ENCODE results near the gene NAXE.
A peak's percentile ranks its signal among the peaks of the same experiment; 100 is the strongest.

The NAXE gene

DNA sequence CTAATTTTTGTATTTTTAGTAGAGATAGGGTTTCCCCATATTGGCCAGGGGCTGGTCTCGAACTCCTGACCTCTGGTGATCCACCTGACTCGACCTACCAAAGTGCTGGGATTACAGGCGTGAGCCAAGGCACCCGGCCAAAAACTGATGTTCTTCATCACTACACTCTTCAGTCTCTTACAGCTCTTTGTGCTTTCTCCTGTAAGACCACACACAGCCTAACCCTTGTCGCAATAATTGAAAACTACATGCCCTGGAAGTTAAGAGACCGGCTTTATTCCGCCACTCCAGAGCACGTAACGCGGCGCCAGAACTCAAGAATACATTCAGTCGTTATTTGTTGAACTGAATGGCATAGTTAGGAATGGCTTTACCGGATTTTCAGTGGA lies 9.2 kb downstream of the NAXE start:
- Histone ChIP-seq H2AK5ac (ENCODE audit: low read length, severe bottlenecking) (no peak overlapping the region), H3K79me1 (replicated peaks; ENCODE audit: low read length, poor library complexity, severe bottlenecking) (peaks cover 24% of the 10 kb centered on the region), H3K18ac (ENCODE audit: low read depth in 1 of 2, low read length in 2 of 2) (no peak overlapping the region), H3K23ac (ENCODE audit: low read length in 2 of 2) (no peak overlapping the region), H2BK5ac (ENCODE audit: low read depth, low read length, poor library complexity, severe bottlenecking) (no peak overlapping the region), H3K4ac (ENCODE audit: low read depth in 1 of 2, low read length in 2 of 2) (peak overlapping the region; percentile 2 to 47), H4K8ac (ENCODE audit: low read length) (peak overlapping the region; percentile 27), H3K14ac (ENCODE audit: low read length in 2 of 2) (no peak overlapping the region), H3K9me3 (ENCODE audit: control insufficient read depth, low read length) (no peaks in the 10 kb centered on the region), H3K9ac (ENCODE audit: low read length) (peak overlapping the region; percentile 97), H2BK12ac (ENCODE audit: low read length in 2 of 2) (no peak overlapping the region), H3K27ac (ENCODE audit: low read length, poor library complexity, severe bottlenecking) (peak overlapping the region; percentile 54), H4K91ac (ENCODE audit: low read length) (no peak overlapping the region), H3K4me2 (ENCODE audit: low read length, poor library complexity, severe bottlenecking) (peak overlapping the region; percentile 69), H2BK15ac (ENCODE audit: low read depth, poor library complexity, severe bottlenecking) (no peak overlapping the region), H3K36me3 (ENCODE audit: control insufficient read depth in 1 of 2, insufficient read depth in 2 of 2, low read depth in 1 of 2, low read length in 2 of 2) (peaks cover 18 to 38% of the 10 kb centered on the region in 2 experiments), H2BK120ac (ENCODE audit: low read depth, low read length) (no peak overlapping the region), H3K27me3 (ENCODE audit: control insufficient read depth in 1 of 2, insufficient read depth in 1 of 2, low read length in 2 of 2) (no peaks in the 10 kb centered on the region), H3K4me3 (ENCODE audit: insufficient read depth in 1 of 2, low read depth in 1 of 2, low read length in 2 of 2) (peak overlapping the region; percentile 65 to 98), H2AFZ (ENCODE audit: low read depth, low read length) (peak overlapping the region; percentile 85), H3K4me1 (ENCODE audit: control insufficient read depth, insufficient read depth, low read depth, low read length) (peaks cover 6% of the 10 kb centered on the region)
- no peak for DNase-seq
- WGBS, result 8% methylated on average over 13 of the region's 13 CpGs

DNA sequence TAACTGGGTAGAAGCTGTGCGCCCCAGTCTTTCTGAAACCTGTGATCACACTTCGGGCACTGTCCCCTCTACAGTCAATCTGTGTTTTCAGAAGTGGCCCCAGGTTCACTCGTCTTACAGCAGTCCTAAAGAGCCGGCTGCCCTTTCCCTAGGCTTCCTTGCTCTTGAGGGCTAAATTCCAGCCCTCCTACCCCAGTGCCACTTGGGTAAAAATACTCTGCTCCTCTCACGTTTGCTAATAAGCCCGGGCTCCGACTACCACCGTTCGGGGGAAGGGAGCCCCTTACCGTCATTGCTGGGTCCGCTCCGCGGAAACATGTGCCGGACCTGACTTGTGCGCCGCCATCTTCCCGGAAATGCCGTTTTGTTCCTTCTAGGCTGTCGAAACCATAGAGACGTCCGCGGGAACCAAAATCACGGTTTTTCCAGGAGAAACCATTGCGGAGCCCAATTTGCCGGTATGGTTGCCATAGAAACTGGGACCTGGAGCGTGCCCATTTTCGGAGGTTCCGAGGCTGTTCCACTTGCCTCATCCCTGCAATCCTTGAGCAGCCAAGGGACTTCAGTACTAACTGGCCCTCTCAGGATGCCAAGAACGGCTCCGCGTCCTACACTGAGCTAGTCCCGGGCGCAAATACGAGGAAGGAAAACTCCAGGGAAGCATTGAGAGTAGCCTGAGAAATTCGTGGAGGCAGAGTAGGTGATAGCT lies 9.7 kb downstream of the NAXE start, which contains the start of gene GPATCH4:
Gene GPATCH4, minus strand, starts transcription at position 358 of the 709 bp plus-strand sequence.
- H3K27ac ChIP-seq (ENCODE audit: low read length, poor library complexity, severe bottlenecking), result peak within 1 kb of the TSS; percentile 72
- H2BK15ac ChIP-seq (ENCODE audit: low read depth, poor library complexity, severe bottlenecking), result peak within 1 kb of the TSS; percentile 37
- peak within 1 kb of the TSS in 1 of 2 experiments; percentile 71 for H3K14ac ChIP-seq (ENCODE audit: low read length in 2 of 2)
- H3K4me3 ChIP-seq (ENCODE audit: insufficient read depth in 1 of 2, low read depth in 1 of 2, low read length in 2 of 2), result peak within 1 kb of the TSS; percentile 65 to 98
- peaks cover 12 to 32% of the 10 kb centered on the region in 2 experiments for H3K36me3 ChIP-seq (ENCODE audit: control insufficient read depth in 1 of 2, insufficient read depth in 2 of 2, low read depth in 1 of 2, low read length in 2 of 2)
- peak within 1 kb of the TSS; percentile 2 to 74 for H3K4ac ChIP-seq (ENCODE audit: low read depth in 1 of 2, low read length in 2 of 2)
- under 1% methylated on average over 35 of the region's 35 CpGs for WGBS
- no peak within 1 kb of the TSS for H3K23ac ChIP-seq (ENCODE audit: low read length in 2 of 2)
- peak within 1 kb of the TSS; percentile 69 for H3K4me2 ChIP-seq (ENCODE audit: low read length, poor library complexity, severe bottlenecking)
- peaks cover 6% of the 10 kb centered on the region for H3K4me1 ChIP-seq (ENCODE audit: control insufficient read depth, insufficient read depth, low read depth, low read length)
- H2AFZ ChIP-seq (ENCODE audit: low read depth, low read length), result peak within 1 kb of the TSS; percentile 85
- H4K91ac ChIP-seq (ENCODE audit: low read length), result no peak within 1 kb of the TSS
- H4K8ac ChIP-seq (ENCODE audit: low read length), result peak within 1 kb of the TSS; percentile 35
- H3K27me3 ChIP-seq (ENCODE audit: control insufficient read depth in 1 of 2, insufficient read depth in 1 of 2, low read length in 2 of 2), result no peaks in the 10 kb centered on the region
- H2AK5ac ChIP-seq (ENCODE audit: low read length, severe bottlenecking), result peak within 1 kb of the TSS; percentile 31
- peak; percentile 93 for DNase-seq
- H3K79me1 ChIP-seq (replicated peaks; ENCODE audit: low read length, poor library complexity, severe bottlenecking), result peaks cover 24% of the 10 kb centered on the region
- H3K9ac ChIP-seq (ENCODE audit: low read length), result peak within 1 kb of the TSS; percentile 97
- no peak within 1 kb of the TSS for H2BK5ac ChIP-seq (ENCODE audit: low read depth, low read length, poor library complexity, severe bottlenecking)
- H3K9me3 ChIP-seq (ENCODE audit: control insufficient read depth, low read length), result no peaks in the 10 kb centered on the region
- H3K18ac ChIP-seq (ENCODE audit: low read depth in 1 of 2, low read length in 2 of 2), result peak within 1 kb of the TSS; percentile 25 to 86
- H2BK12ac ChIP-seq (ENCODE audit: low read length in 2 of 2), result no peak within 1 kb of the TSS
- no peak within 1 kb of the TSS for H2BK120ac ChIP-seq (ENCODE audit: low read depth, low read length)

DNA sequence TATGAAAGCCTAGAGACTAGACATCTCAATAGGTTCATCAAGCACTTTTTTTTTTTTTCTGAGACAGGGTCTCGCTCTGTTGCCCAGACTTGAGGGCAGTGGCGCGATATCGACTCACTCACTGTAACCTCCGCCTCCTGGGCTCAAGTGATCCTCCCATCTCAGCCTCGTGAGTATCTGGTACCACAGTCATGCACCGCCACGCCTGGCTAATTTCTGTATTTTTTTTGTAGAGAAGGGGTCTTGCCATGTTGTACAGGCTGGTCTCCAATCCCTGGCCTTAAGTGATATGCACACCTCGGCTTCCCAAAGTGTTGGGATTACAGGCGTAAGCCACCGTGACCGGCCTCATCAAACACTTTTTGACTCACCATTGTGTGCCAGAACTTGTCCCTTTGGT lies 10.3 kb downstream of the NAXE start:
- no peak overlapping the region for H2BK120ac ChIP-seq (ENCODE audit: low read depth, low read length)
- WGBS, result 85% methylated on average over 12 of the region's 12 CpGs

DNA sequence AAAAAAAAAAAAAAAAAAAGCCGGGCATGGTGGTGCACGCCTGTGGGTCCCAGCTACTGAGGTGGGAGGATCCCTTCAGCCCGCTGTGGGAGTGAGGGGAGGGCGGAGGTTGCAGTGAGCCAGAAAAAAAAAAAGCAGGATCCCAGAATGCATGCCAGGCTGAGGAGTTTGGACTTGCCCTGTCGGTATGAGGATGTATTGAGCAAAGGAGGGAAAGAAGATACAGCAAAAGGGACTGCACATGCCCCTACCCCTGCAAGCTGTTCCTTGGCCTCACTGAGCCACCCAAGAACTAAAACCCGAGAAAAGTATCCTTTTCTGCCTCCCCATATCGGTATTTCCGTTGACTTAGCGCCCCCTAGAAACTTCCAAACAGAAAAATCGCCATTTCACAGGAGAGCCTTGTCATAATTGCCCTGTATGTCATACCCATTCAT lies 11.0 kb downstream of the NAXE start:
- Histone ChIP-seq H2AK5ac (ENCODE audit: low read length, severe bottlenecking) (no peak overlapping the region), H2AFZ (ENCODE audit: low read depth, low read length) (peak overlapping the region; percentile 84), H3K14ac (ENCODE audit: low read length in 2 of 2) (no peak overlapping the region), H3K4ac (ENCODE audit: low read depth in 1 of 2, low read length in 2 of 2) (no peak overlapping the region), H2BK5ac (ENCODE audit: low read depth, low read length, poor library complexity, severe bottlenecking) (no peak overlapping the region), H3K79me1 (replicated peaks; ENCODE audit: low read length, poor library complexity, severe bottlenecking) (peaks cover 17% of the 10 kb centered on the region), H3K4me2 (ENCODE audit: low read length, poor library complexity, severe bottlenecking) (no peak overlapping the region), H3K4me3 (ENCODE audit: insufficient read depth in 1 of 2, low read depth in 1 of 2, low read length in 2 of 2) (no peak overlapping the region), H3K36me3 (ENCODE audit: control insufficient read depth in 1 of 2, insufficient read depth in 2 of 2, low read depth in 1 of 2, low read length in 2 of 2) (peaks cover 7 to 19% of the 10 kb centered on the region in 2 experiments), H3K23ac (ENCODE audit: low read length in 2 of 2) (no peak overlapping the region), H3K18ac (ENCODE audit: low read depth in 1 of 2, low read length in 2 of 2) (no peak overlapping the region), H2BK12ac (ENCODE audit: low read length in 2 of 2) (no peak overlapping the region), H3K27me3 (ENCODE audit: control insufficient read depth in 1 of 2, insufficient read depth in 1 of 2, low read length in 2 of 2) (no peaks in the 10 kb centered on the region), H3K9ac (ENCODE audit: low read length) (no peak overlapping the region), H3K9me3 (ENCODE audit: control insufficient read depth, low read length) (no peaks in the 10 kb centered on the region), H2BK15ac (ENCODE audit: low read depth, poor library complexity, severe bottlenecking) (no peak overlapping the region), H4K8ac (ENCODE audit: low read length) (peak overlapping the region; percentile 66), H3K27ac (ENCODE audit: low read length, poor library complexity, severe bottlenecking) (no peak overlapping the region), H2BK120ac (ENCODE audit: low read depth, low read length) (no peak overlapping the region), H4K91ac (ENCODE audit: low read length) (no peak overlapping the region), H3K4me1 (ENCODE audit: control insufficient read depth, insufficient read depth, low read depth, low read length) (peaks cover 6% of the 10 kb centered on the region)
- no peak for DNase-seq
- 48% methylated on average over 10 of the region's 10 CpGs for WGBS

More for the DNA sequence above, 10.3 kb downstream of the NAXE start:
- H3K4ac ChIP-seq (ENCODE audit: low read depth in 1 of 2, low read length in 2 of 2), result peak overlapping the region in 1 of 2 experiments; percentile 74
- no peak overlapping the region for H3K23ac ChIP-seq (ENCODE audit: low read length in 2 of 2)
- peak overlapping the region; percentile 97 for H3K9ac ChIP-seq (ENCODE audit: low read length)
- no peaks in the 10 kb centered on the region for H3K27me3 ChIP-seq (ENCODE audit: control insufficient read depth in 1 of 2, insufficient read depth in 1 of 2, low read length in 2 of 2)
- peak overlapping the region in 1 of 2 experiments; percentile 98 for H3K4me3 ChIP-seq (ENCODE audit: insufficient read depth in 1 of 2, low read depth in 1 of 2, low read length in 2 of 2)
- H2AK5ac ChIP-seq (ENCODE audit: low read length, severe bottlenecking), result peak overlapping the region; percentile 31
- H4K8ac ChIP-seq (ENCODE audit: low read length), result no peak overlapping the region
- H4K91ac ChIP-seq (ENCODE audit: low read length), result no peak overlapping the region
- H2BK15ac ChIP-seq (ENCODE audit: low read depth, poor library complexity, severe bottlenecking), result peak overlapping the region; percentile 37
- no peak overlapping the region for H3K14ac ChIP-seq (ENCODE audit: low read length in 2 of 2)
- no peaks in the 10 kb centered on the region for H3K9me3 ChIP-seq (ENCODE audit: control insufficient read depth, low read length)
- no peak for DNase-seq
- H3K27ac ChIP-seq (ENCODE audit: low read length, poor library complexity, severe bottlenecking), result peak overlapping the region; percentile 72
- no peak overlapping the region for H2BK5ac ChIP-seq (ENCODE audit: low read depth, low read length, poor library complexity, severe bottlenecking)
- peaks cover 8 to 26% of the 10 kb centered on the region in 2 experiments for H3K36me3 ChIP-seq (ENCODE audit: control insufficient read depth in 1 of 2, insufficient read depth in 2 of 2, low read depth in 1 of 2, low read length in 2 of 2)
- no peak overlapping the region for H3K18ac ChIP-seq (ENCODE audit: low read depth in 1 of 2, low read length in 2 of 2)
- peaks cover 6% of the 10 kb centered on the region for H3K4me1 ChIP-seq (ENCODE audit: control insufficient read depth, insufficient read depth, low read depth, low read length)
- peak overlapping the region; percentile 74 for H2AFZ ChIP-seq (ENCODE audit: low read depth, low read length)
- H3K79me1 ChIP-seq (replicated peaks; ENCODE audit: low read length, poor library complexity, severe bottlenecking), result peaks cover 21% of the 10 kb centered on the region
- no peak overlapping the region for H2BK12ac ChIP-seq (ENCODE audit: low read length in 2 of 2)
- H3K4me2 ChIP-seq (ENCODE audit: low read length, poor library complexity, severe bottlenecking), result peak overlapping the region; percentile 69
